HEK293 (cell line): Measurements from ENCODE around the gene MTMR12.

Source experiments
- CTCF ChIA-PET: fragments of 350-600 bp; formaldehyde crosslinking; extraction: SDS; loops from one replicate; lab custom pipeline; 2021; ENCODE audit warnings: antibody characterized with exemption; lab: Yijun Ruan, JAX
- POLR2A ChIA-PET: fragments of 300-600 bp; formaldehyde crosslinking; extraction: SDS; loops from one replicate; lab custom pipeline; 2020; ENCODE audit warnings: antibody characterized with exemption, inconsistent platforms; lab: Yijun Ruan, JAX
- H3K27ac ChIP-seq: fragments of 200-500 bp; sonication (Bioruptor generic); 2 replicates; pipeline ENCODE4 v1.5.1; 2014; ENCODE audit warnings: low read depth, low read length, control low read depth, inconsistent platforms; ENCODE audit errors: extremely low read depth
- H3K36me3 ChIP-seq, 2 experiments: fragments of 200-500 bp in 1 of 2; sonication (Bioruptor generic) in 1 of 2; 1 replicate in 1 of 2; 2 replicates in 1 of 2; pipeline ENCODE4 v1.5.1; 2014 to 2017; ENCODE audit warnings: inconsistent platforms in 2 of 2, low read length in 2 of 2; ENCODE audit not compliant: control insufficient read depth in 2 of 2, insufficient read depth in 1 of 2
- H3K4me1 ChIP-seq: fragments of 200-500 bp; sonication (Bioruptor generic); 2 replicates; pipeline ENCODE4 v1.5.1; 2014; ENCODE audit warnings: mild to moderate bottlenecking, low read length, inconsistent platforms; ENCODE audit not compliant: control insufficient read depth, insufficient read depth
- H3K4me3 ChIP-seq: 2 replicates; pipeline ENCODE4 v1.5.1; 2011; ENCODE audit warnings: low read depth, mild to moderate bottlenecking, control low read depth, low read length, moderate library complexity
- H3K9me3 ChIP-seq: fragments of 200-500 bp; sonication (Bioruptor generic); 2 replicates; pipeline ENCODE4 v1.5.1; 2014; ENCODE audit warnings: low read depth, low read length, inconsistent platforms; ENCODE audit not compliant: control insufficient read depth, insufficient read depth
- HOXD13 ChIP-seq: sonication (generic); formaldehyde crosslinking; IDR thresholded peaks from 2 replicates; pipeline ENCODE4 v1.8.0; 2022; ENCODE audit warnings: missing genetic modification reagents, borderline replicate concordance
- IKZF3 ChIP-seq: fragments of 450-650 bp; IDR thresholded peaks from 2 replicates; pipeline ENCODE4 v1.5.0; 2018; ENCODE audit warnings: missing biosample characterization, mild to moderate bottlenecking, missing genetic modification characterization, moderate library complexity
- MZF1 ChIP-seq: fragments of 450-650 bp; formaldehyde crosslinking; IDR thresholded peaks from 2 replicates; pipeline ENCODE4 v1.5.1; 2017; ENCODE audit warnings: missing biosample characterization, missing genetic modification characterization, borderline replicate concordance
- PBX3 ChIP-seq: sonication (generic); formaldehyde crosslinking; IDR thresholded peaks from 2 replicates; pipeline ENCODE4 v1.8.1; 2022; ENCODE audit warnings: mild to moderate bottlenecking, moderate library complexity, missing genetic modification reagents
- TCF7L2 ChIP-seq: IDR thresholded peaks from 2 replicates; pipeline ENCODE4 v1.6.1; 2011; ENCODE audit warnings: low read depth, mild to moderate bottlenecking, inconsistent platforms, low read length, moderate library complexity, borderline replicate concordance
- ZBTB7A ChIP-seq: fragments of 450-650 bp; formaldehyde crosslinking; IDR thresholded peaks from 2 replicates; pipeline ENCODE4 v1.5.1; 2016; ENCODE audit warnings: low read depth, missing biosample characterization, missing genetic modification characterization
- ZNF157 ChIP-seq: fragments of 450-650 bp; formaldehyde crosslinking; IDR thresholded peaks from 2 replicates; pipeline ENCODE4 v1.5.1; 2016; ENCODE audit warnings: missing biosample characterization, missing genetic modification characterization
- ZNF184 ChIP-seq: fragments of 450-650 bp; IDR thresholded peaks from 2 replicates; pipeline ENCODE4 v1.5.1; 2018; ENCODE audit warnings: missing biosample characterization, mild to moderate bottlenecking, missing genetic modification characterization
- ZNF19 ChIP-seq: fragments of 450-650 bp; formaldehyde crosslinking; IDR thresholded peaks from 2 replicates; pipeline ENCODE4; 2016; ENCODE audit warnings: missing biosample characterization, missing genetic modification characterization, low read depth
- ZNF223 ChIP-seq: fragments of 450-650 bp; formaldehyde crosslinking; IDR thresholded peaks from 2 replicates; pipeline ENCODE4 v1.5.1; 2016; ENCODE audit warnings: missing biosample characterization, missing genetic modification characterization
- ZNF23 ChIP-seq: fragments of 450-650 bp; formaldehyde crosslinking; IDR thresholded peaks from 2 replicates; pipeline ENCODE4 v1.5.1; 2016; ENCODE audit warnings: missing biosample characterization, missing genetic modification characterization, borderline replicate concordance
- ZNF335 ChIP-seq: fragments of 450-650 bp; formaldehyde crosslinking; conservative IDR thresholded peaks from 2 replicates; pipeline ENCODE4 v1.5.1; 2016; ENCODE audit warnings: missing biosample characterization, missing genetic modification characterization
- ZNF341 ChIP-seq: fragments of 450-650 bp; formaldehyde crosslinking; IDR thresholded peaks from 2 replicates; pipeline ENCODE4; 2016; ENCODE audit warnings: low read depth, missing biosample characterization, missing genetic modification characterization
- ZNF423 ChIP-seq: fragments of 450-650 bp; formaldehyde crosslinking; IDR thresholded peaks from 2 replicates; pipeline ENCODE4 v1.5.1; 2016; ENCODE audit warnings: missing biosample characterization, missing genetic modification characterization
- ZNF639 ChIP-seq: fragments of 450-650 bp; formaldehyde crosslinking; IDR thresholded peaks from 2 replicates; pipeline ENCODE4 v1.5.1; 2016; ENCODE audit warnings: missing biosample characterization, missing genetic modification characterization
- ZNF664 ChIP-seq: fragments of 450-650 bp; formaldehyde crosslinking; IDR thresholded peaks from 2 replicates; pipeline ENCODE4 v1.5.1; 2016; ENCODE audit warnings: missing biosample characterization, missing genetic modification characterization
- ZNF768 ChIP-seq: fragments of 450-650 bp; formaldehyde crosslinking; IDR thresholded peaks from 2 replicates; pipeline ENCODE4 v1.5.1; 2018; ENCODE audit warnings: missing biosample characterization, mild to moderate bottlenecking, missing genetic modification characterization
- ZNF830 ChIP-seq: fragments of 450-650 bp; IDR thresholded peaks from 2 replicates; pipeline ENCODE4 v1.5.0; 2018; ENCODE audit warnings: missing biosample characterization, missing genetic modification characterization, low read depth, mild to moderate bottlenecking, moderate library complexity
- ZSCAN16 ChIP-seq: fragments of 450-650 bp; formaldehyde crosslinking; IDR thresholded peaks from 2 replicates; pipeline ENCODE4 v1.5.1; 2016; ENCODE audit warnings: missing biosample characterization, missing genetic modification characterization
- ZSCAN4 ChIP-seq: fragments of 450-650 bp; formaldehyde crosslinking; IDR thresholded peaks from 2 replicates; pipeline ENCODE4 v1.5.1; 2017; ENCODE audit warnings: missing biosample characterization, missing genetic modification characterization
- TF ChIP-seq, protein P1 (sequence below): fragments of 450-650 bp; formaldehyde crosslinking; IDR thresholded peaks from 2 replicates; pipeline ENCODE4 v1.5.1; 2016; ENCODE audit warnings: missing biosample characterization, missing genetic modification characterization
- TF ChIP-seq, protein P2 (sequence below): fragments of 450-650 bp; IDR thresholded peaks from 2 replicates; pipeline ENCODE4 v1.5.1; 2018; ENCODE audit warnings: missing biosample characterization, mild to moderate bottlenecking, missing genetic modification characterization
- TF ChIP-seq, protein P3 (sequence below): fragments of 450-650 bp; formaldehyde crosslinking; IDR thresholded peaks from 2 replicates; pipeline ENCODE4 v1.5.1; 2017; ENCODE audit warnings: missing biosample characterization, missing genetic modification characterization

Gene MTMR12

DNA sequence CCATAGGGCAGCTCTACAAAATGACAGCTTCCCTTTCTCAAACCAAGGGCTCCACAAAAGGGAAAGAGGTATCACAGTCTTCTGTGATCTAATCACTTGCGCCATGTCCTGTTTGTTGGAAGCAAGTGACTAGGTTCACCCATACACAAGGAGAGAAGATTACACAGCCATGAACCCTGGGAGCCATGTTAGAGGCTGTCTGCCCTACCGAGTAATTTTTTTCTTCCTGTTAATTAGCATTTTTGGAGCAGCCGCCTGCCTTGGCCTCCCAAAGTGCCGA lies 105.4 kb downstream of the MTMR12 start:
- ChIA-PET POLR2A (no interaction called here), CTCF (interaction anchor here (1.6 kb wide), 1 partner anchor 25 kb away, joined by 8 read pairs; no protein-coding TSS in a partner anchor)
- no peak for TF ChIP-seq ZNF768 (tag by site-specific recombination)
- TF ChIP-seq ZNF664 (tag by site-specific recombination), result no peak
- TF ChIP-seq, protein P1, sequence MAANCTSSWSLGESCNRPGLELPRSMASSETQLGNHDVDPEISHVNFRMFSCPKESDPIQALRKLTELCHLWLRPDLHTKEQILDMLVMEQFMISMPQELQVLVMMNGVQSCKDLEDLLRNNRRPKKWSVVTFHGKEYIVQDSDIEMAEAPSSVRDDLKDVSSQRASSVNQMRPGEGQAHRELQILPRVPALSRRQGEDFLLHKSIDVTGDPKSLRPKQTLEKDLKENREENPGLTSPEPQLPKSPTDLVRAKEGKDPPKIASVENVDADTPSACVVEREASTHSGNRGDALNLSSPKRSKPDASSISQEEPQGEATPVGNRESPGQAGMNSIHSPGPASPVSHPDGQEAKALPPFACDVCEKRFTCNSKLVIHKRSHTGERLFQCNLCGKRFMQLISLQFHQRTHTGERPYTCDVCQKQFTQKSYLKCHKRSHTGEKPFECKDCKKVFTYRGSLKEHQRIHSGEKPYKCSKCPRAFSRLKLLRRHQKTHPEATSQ (tag by site-specific recombination), result no peak
- TF ChIP-seq ZNF341 (tag by site-specific recombination), result no peak
- TF ChIP-seq MZF1 (tag by site-specific recombination), result no peak
- TF ChIP-seq ZNF223 (tag by site-specific recombination), result no peak
- TF ChIP-seq ZNF335, result no peak
- no peak for TF ChIP-seq ZNF184 (tag by site-specific recombination)
- TF ChIP-seq, protein P2, sequence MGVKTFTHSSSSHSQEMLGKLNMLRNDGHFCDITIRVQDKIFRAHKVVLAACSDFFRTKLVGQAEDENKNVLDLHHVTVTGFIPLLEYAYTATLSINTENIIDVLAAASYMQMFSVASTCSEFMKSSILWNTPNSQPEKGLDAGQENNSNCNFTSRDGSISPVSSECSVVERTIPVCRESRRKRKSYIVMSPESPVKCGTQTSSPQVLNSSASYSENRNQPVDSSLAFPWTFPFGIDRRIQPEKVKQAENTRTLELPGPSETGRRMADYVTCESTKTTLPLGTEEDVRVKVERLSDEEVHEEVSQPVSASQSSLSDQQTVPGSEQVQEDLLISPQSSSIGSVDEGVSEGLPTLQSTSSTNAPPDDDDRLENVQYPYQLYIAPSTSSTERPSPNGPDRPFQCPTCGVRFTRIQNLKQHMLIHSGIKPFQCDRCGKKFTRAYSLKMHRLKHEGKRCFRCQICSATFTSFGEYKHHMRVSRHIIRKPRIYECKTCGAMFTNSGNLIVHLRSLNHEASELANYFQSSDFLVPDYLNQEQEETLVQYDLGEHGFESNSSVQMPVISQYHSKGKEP, result no peak
- no peak for TF ChIP-seq ZNF423 (tag by site-specific recombination)
- TF ChIP-seq, protein P3, sequence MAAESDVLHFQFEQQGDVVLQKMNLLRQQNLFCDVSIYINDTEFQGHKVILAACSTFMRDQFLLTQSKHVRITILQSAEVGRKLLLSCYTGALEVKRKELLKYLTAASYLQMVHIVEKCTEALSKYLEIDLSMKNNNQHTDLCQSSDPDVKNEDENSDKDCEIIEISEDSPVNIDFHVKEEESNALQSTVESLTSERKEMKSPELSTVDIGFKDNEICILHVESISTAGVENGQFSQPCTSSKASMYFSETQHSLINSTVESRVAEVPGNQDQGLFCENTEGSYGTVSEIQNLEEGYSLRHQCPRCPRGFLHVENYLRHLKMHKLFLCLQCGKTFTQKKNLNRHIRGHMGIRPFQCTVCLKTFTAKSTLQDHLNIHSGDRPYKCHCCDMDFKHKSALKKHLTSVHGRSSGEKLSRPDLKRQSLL (tag by site-specific recombination), result no peak
- no peak for TF ChIP-seq ZSCAN16
- no peak for TF ChIP-seq PBX3 (CRISPR knock-in tag)
- TF ChIP-seq ZNF830 (tag by site-specific recombination), result no peak
- TF ChIP-seq ZBTB7A, result no peak
- TF ChIP-seq ZNF157 (tag by site-specific recombination), result no peak
- TF ChIP-seq TCF7L2, result no peak
- TF ChIP-seq ZNF23 (tag by site-specific recombination), result no peak
- Histone ChIP-seq H3K9me3 (no peaks in the 10 kb centered on the region), H3K4me3 (no peak overlapping the region), H3K36me3 (no peaks in the 10 kb centered on the region), H3K27ac (no peak overlapping the region), H3K4me1 (peaks cover 3% of the 10 kb centered on the region; the same call in 1 of the 2 replicates)

DNA sequence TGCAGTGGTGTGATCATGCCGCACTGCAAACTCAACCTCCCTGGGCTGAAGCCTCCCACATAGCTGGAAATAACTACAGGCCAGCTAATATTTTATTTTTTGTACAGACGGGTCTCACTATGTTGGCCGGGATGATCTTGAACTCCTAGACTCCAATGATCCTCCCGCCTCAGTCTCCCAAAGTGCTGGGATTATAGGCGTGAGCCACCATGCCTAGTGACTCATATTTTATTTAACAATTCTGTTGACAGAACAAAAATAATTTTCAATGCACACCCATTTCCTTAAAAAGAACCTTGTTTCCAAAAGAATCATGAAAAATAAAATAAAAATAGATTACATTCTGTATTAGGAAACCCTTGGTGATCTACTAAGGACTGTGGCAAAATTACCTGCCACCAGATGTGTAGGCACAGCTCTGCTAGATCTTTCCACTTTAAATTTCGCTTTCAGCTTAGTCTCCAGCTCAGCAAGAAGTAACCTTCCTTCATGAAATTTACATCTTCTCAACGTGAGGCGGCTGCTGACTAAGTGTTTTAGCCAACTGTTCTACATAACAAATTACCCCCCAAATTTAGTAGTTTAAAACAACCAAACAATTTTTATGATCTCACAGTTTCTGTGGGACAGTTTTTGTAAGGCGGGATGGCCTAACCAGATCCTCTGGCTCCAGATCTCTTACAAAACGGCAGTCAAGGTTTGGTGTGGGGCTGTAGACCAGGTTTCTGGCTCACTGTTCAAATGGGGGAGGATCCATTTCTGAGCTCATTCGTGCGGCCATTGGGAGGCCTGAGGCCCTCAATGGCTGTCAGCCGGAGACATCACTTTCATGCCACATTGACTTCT lies 106.0 kb downstream of the MTMR12 start:
- POLR2A ChIA-PET, result interaction anchor here (0.6 kb wide), 1 partner anchor 45 kb away, joined by 3 read pairs; no protein-coding TSS in a partner anchor
- TF ChIP-seq ZNF19 (tag by site-specific recombination) (no peak), ZSCAN4 (tag by site-specific recombination) (no peak), ZNF639 (tag by site-specific recombination) (no peak), IKZF3 (tag by site-specific recombination) (no peak), HOXD13 (no peak)

More for the DNA sequence above, 106.0 kb downstream of the MTMR12 start:
- Histone ChIP-seq H3K4me3 (no peak overlapping the region), H3K9me3 (no peaks in the 10 kb centered on the region), H3K36me3 (no peaks in the 10 kb centered on the region), H3K4me1 (peaks cover 3% of the 10 kb centered on the region; the same call in 1 of the 2 replicates), H3K27ac (no peak overlapping the region)
- CTCF ChIA-PET, result interaction anchor here (0.7 to 1.6 kb wide), 2 partner anchors 21 to 26 kb away, joined by 3 to 8 read pairs; no protein-coding TSS in a partner anchor
